Measurements from ENCODE around the gene OR1E2. TPM values are rescaled to one million over a fixed set of nuclear protein-coding genes. Genes with fewer than 3 reads are reported as not detected.
A peak's percentile ranks its signal among the peaks of the same experiment; 100 is the strongest.
"Not testable (repeated sequence)": the region's sequence is repeated elsewhere in the genome, so short reads cannot be mapped to it uniquely, and the experiment has no call there.

The OR1E2 gene
- total RNA-seq, 1 donor, result under 0.01 TPM

DNA sequence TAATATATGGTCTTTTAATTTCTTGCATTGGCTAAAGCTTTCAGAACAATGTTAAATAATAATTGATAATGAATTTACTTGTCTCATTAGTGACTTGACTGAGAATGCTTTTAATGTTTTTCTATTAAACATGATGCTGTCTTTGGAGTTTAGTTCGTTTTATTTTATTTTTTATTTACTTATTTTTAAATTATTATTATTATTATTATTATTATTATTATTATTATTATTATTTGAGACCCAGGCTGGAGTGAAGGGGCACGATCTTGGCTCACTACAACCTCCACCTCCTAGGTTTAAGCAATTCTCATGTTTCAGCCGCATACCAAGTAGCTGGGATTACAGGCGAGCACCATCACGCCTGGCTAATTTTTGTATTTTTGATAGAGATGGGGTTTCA lies 18.0 kb downstream of the OR1E2 start:
- TF ChIP-seq, protein P1, sequence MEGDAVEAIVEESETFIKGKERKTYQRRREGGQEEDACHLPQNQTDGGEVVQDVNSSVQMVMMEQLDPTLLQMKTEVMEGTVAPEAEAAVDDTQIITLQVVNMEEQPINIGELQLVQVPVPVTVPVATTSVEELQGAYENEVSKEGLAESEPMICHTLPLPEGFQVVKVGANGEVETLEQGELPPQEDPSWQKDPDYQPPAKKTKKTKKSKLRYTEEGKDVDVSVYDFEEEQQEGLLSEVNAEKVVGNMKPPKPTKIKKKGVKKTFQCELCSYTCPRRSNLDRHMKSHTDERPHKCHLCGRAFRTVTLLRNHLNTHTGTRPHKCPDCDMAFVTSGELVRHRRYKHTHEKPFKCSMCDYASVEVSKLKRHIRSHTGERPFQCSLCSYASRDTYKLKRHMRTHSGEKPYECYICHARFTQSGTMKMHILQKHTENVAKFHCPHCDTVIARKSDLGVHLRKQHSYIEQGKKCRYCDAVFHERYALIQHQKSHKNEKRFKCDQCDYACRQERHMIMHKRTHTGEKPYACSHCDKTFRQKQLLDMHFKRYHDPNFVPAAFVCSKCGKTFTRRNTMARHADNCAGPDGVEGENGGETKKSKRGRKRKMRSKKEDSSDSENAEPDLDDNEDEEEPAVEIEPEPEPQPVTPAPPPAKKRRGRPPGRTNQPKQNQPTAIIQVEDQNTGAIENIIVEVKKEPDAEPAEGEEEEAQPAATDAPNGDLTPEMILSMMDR (IDR thresholded peaks at IDR 0.05; ENCODE audit: extremely low read depth, low read depth, low read length), result no peak
- no peak overlapping the region for H3K4me3 ChIP-seq (ENCODE audit: insufficient read depth, low read length)
- no peak for DNase-seq (ENCODE audit: insufficient read length, low spot score, missing footprints)
- no peak overlapping the region for H3K4me2 ChIP-seq (ENCODE audit: insufficient read depth, low read length)
- H3K27ac ChIP-seq (ENCODE audit: low read depth, low read length), result no peak overlapping the region
- H3K9me3 ChIP-seq (ENCODE audit: low read depth, low read length), result no peaks in the 10 kb centered on the region
- H3K36me3 ChIP-seq (ENCODE audit: insufficient read depth, low read length), result no peaks in the 10 kb centered on the region
- no peaks in the 10 kb centered on the region for H3K4me1 ChIP-seq (ENCODE audit: insufficient read depth, low read length)
- H3K79me2 ChIP-seq (ENCODE audit: insufficient read depth, low read length), result no peaks in the 10 kb centered on the region
- no peaks in the 10 kb centered on the region for H4K20me1 ChIP-seq (ENCODE audit: insufficient read depth, low read length)
- no peaks in the 10 kb centered on the region for H3K27me3 ChIP-seq (ENCODE audit: insufficient read depth, low read length)
- H2AFZ ChIP-seq (ENCODE audit: low read length), result no peak overlapping the region

DNA sequence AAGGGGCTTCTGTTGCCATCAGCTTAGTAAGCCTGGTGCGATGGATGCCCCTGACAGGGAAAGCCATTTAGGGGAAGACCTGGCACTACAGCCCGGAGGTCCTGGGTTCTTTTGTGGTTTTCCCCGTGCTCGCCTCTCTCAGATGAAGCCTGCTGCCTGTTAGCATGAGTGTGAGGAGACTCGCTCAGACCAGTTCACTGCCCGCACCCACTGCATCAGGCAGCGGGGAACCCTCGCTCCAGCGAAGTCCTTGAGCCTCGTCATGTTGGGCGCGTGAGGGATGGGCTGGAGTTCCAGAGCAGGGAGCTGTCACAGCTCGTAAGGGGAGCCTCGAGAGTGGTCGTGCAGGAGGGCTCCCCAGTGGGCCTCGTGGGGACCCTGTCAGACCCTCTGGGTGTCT lies 21.4 kb downstream of the OR1E2 start:
- not testable (repeated sequence) for H2AFZ ChIP-seq (ENCODE audit: low read length); H3K4me2 ChIP-seq (ENCODE audit: insufficient read depth, low read length); H3K27ac ChIP-seq (ENCODE audit: low read depth, low read length); H3K9me3 ChIP-seq (ENCODE audit: low read depth, low read length); H3K27me3 ChIP-seq (ENCODE audit: insufficient read depth, low read length); H3K4me1 ChIP-seq (ENCODE audit: insufficient read depth, low read length); DNase-seq (ENCODE audit: insufficient read length, low spot score, missing footprints); H4K20me1 ChIP-seq (ENCODE audit: insufficient read depth, low read length); H3K79me2 ChIP-seq (ENCODE audit: insufficient read depth, low read length); H3K4me3 ChIP-seq (ENCODE audit: insufficient read depth, low read length); H3K36me3 ChIP-seq (ENCODE audit: insufficient read depth, low read length)

DNA sequence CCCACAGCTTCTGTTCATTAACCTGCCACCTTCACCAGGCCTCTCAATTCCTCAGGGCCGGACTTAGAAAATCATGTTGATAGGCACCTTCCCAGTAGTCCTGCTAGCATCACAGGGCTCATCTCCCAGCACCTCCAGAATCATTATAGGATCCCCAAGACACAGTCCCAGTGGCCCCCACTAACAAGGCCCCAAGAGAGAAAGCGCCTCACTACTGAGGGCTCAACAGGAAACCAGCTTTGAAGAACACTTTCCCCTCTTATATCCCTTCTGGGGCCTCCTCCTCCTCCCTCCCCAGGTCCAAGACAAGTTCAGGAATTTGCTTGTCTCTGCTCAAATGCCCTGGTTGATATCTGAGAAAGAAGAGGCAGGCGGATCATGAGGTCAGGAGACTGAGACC lies 22.6 kb downstream of the OR1E2 start, which contains the start of gene OR3A3:
Gene OR3A3, plus strand, starts transcription at position 301 of the 400 bp plus-strand sequence.
- Histone ChIP-seq H3K27me3 (ENCODE audit: insufficient read depth, low read length) (no peaks in the 10 kb centered on the region), H4K20me1 (ENCODE audit: insufficient read depth, low read length) (no peaks in the 10 kb centered on the region), H3K4me1 (ENCODE audit: insufficient read depth, low read length) (no peaks in the 10 kb centered on the region), H3K4me3 (ENCODE audit: insufficient read depth, low read length) (no peak within 1 kb of the TSS), H3K4me2 (ENCODE audit: insufficient read depth, low read length) (no peak within 1 kb of the TSS), H3K27ac (ENCODE audit: low read depth, low read length) (no peak within 1 kb of the TSS), H2AFZ (ENCODE audit: low read length) (no peak within 1 kb of the TSS), H3K36me3 (ENCODE audit: insufficient read depth, low read length) (no peaks in the 10 kb centered on the region), H3K9me3 (ENCODE audit: low read depth, low read length) (peaks cover 3% of the 10 kb centered on the region), H3K79me2 (ENCODE audit: insufficient read depth, low read length) (no peaks in the 10 kb centered on the region)
- TF ChIP-seq, protein P1 (IDR thresholded peaks at IDR 0.05; ENCODE audit: extremely low read depth, low read depth, low read length), result no peak
- no peak for DNase-seq (ENCODE audit: insufficient read length, low spot score, missing footprints)

DNA sequence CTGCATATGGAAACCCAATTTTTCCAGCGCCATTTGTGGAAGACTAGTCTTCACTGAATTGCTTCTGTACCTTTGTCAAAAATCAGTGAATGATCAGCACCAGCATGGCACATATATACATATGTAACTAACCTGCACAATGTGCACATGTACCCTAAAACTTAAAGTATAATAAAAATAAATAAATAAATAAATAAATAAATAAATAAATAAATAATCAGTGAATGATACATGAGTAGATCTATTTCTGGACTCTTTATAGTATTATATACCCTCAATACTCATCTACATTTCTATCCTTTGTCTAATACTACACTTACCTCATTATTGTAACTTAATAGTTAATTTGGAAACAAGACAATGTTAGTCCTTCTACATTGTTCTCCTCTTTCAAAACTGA lies 29.8 kb downstream of the OR1E2 start:
- not testable (repeated sequence) for H3K36me3 ChIP-seq (ENCODE audit: insufficient read depth, low read length); H4K20me1 ChIP-seq (ENCODE audit: insufficient read depth, low read length); H3K4me1 ChIP-seq (ENCODE audit: insufficient read depth, low read length); H3K9me3 ChIP-seq (ENCODE audit: low read depth, low read length); H2AFZ ChIP-seq (ENCODE audit: low read length); H3K4me2 ChIP-seq (ENCODE audit: insufficient read depth, low read length); H3K79me2 ChIP-seq (ENCODE audit: insufficient read depth, low read length); H3K27me3 ChIP-seq (ENCODE audit: insufficient read depth, low read length); DNase-seq (ENCODE audit: insufficient read length, low spot score, missing footprints); H3K27ac ChIP-seq (ENCODE audit: low read depth, low read length); H3K4me3 ChIP-seq (ENCODE audit: insufficient read depth, low read length)

DNA sequence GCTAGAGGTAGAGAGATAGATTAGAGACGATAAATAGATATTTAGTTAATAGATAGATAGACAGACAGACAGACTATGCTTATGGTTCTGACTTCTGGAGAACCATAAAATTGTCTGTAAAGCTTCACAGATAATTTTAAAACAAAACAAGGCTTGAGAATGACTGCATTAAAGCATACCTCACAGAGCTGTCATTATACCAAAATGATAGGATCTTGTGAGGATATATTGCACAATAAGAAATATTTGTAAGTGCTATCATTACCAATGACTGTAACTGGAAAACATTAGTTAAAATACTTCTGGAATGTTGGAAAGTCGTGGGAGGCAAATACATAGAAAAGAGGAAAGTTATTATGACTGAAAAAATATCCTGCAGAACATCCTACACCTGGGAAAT lies 31.9 kb downstream of the OR1E2 start:
- H3K36me3 ChIP-seq (ENCODE audit: insufficient read depth, low read length), result no peaks in the 10 kb centered on the region
- no peaks in the 10 kb centered on the region for H3K27me3 ChIP-seq (ENCODE audit: insufficient read depth, low read length)
- H3K27ac ChIP-seq (ENCODE audit: low read depth, low read length), result no peak overlapping the region
- H3K79me2 ChIP-seq (ENCODE audit: insufficient read depth, low read length), result no peaks in the 10 kb centered on the region
- H3K9me3 ChIP-seq (ENCODE audit: low read depth, low read length), result no peaks in the 10 kb centered on the region
- DNase-seq (ENCODE audit: insufficient read length, low spot score, missing footprints), result peak; percentile 61
- no peak overlapping the region for H2AFZ ChIP-seq (ENCODE audit: low read length)
- H4K20me1 ChIP-seq (ENCODE audit: insufficient read depth, low read length), result no peaks in the 10 kb centered on the region
- no peak overlapping the region for H3K4me3 ChIP-seq (ENCODE audit: insufficient read depth, low read length)
- TF ChIP-seq, protein P1 (IDR thresholded peaks at IDR 0.05; ENCODE audit: extremely low read depth, low read depth, low read length), result no peak
- H3K4me2 ChIP-seq (ENCODE audit: insufficient read depth, low read length), result no peak overlapping the region
- H3K4me1 ChIP-seq (ENCODE audit: insufficient read depth, low read length), result no peaks in the 10 kb centered on the region

Data from osteoblast (primary cell).